Spleen (tissue), 11 donors: ENCODE data around the gene UGT3A2. TPM values are rescaled to one million over a fixed set of nuclear protein-coding genes. Genes with fewer than 3 reads are reported as not detected.

Experiments used
- DNase-seq: peaks from one replicate; pipeline ENCODE4 v3.0.0-alpha.2; 2020
- H3K27ac ChIP-seq, 8 donors: fragments of 200-600 bp; sonication (generic) in 7 of 8; 1 replicate in 4 of 8; 2 replicates in 4 of 8; pipeline versions ENCODE4 v1.5.0 to v1.8.0; 2016 to 2021; ENCODE audit warnings: inconsistent platforms in 4 of 8, mild to moderate bottlenecking in 4 of 8, moderate library complexity in 1 of 8
- H3K27me3 ChIP-seq, 7 donors: fragments of 200-600 bp; sonication (generic) in 6 of 7; replicated peaks in 1 of 7; 1 replicate in 4 of 7; 2 replicates in 3 of 7; pipeline versions ENCODE4 v1.5.0 to v1.8.0; 2016 to 2021; ENCODE audit warnings: inconsistent platforms in 3 of 7, mild to moderate bottlenecking in 1 of 7
- H3K36me3 ChIP-seq, 6 donors: fragments of 200-600 bp; sonication (generic) in 5 of 6; 1 replicate in 4 of 6; 2 replicates in 2 of 6; pipeline versions ENCODE4 v1.5.0 to v1.8.0; 2016 to 2021; ENCODE audit warnings: inconsistent platforms in 2 of 6
- H3K4me1 ChIP-seq, 6 donors: fragments of 200-600 bp; sonication (generic) in 5 of 6; 1 replicate in 3 of 6; 2 replicates in 3 of 6; pipeline versions ENCODE4 v1.5.0 to v1.8.0; 2016 to 2021; ENCODE audit warnings: inconsistent platforms in 3 of 6
- H3K4me3 ChIP-seq, 8 donors: fragments of 200-600 bp; sonication (generic) in 7 of 8; 1 replicate in 4 of 8; 2 replicates in 4 of 8; pipeline versions ENCODE4 v1.5.0 to v1.8.0; 2016 to 2021; ENCODE audit warnings: inconsistent platforms in 4 of 8, mild to moderate bottlenecking in 4 of 8, moderate library complexity in 2 of 8
- H3K9me3 ChIP-seq, 8 donors: fragments of 200-600 bp; sonication (generic) in 7 of 8; 1 replicate in 4 of 8; 2 replicates in 4 of 8; pipeline versions ENCODE4 v1.5.0 to v1.8.0; 2016 to 2021; ENCODE audit warnings: inconsistent platforms in 4 of 8
- CTCF ChIP-seq, 11 experiments: fragments of 200-600 bp in 7 of 11; fragments of 450-650 bp in 4 of 11; sonication (generic) in 4 of 11; IDR thresholded peaks in 8 of 11; conservative IDR thresholded peaks in 3 of 11; 1 replicate in 7 of 11; 2 replicates in 4 of 11; pipeline versions ENCODE4 v1.4.0 to v1.8.0; 2016 to 2021; ENCODE audit warnings: antibody characterized with exemption in 11 of 11, inconsistent platforms in 4 of 11, mild to moderate bottlenecking in 1 of 11
- POLR2A ChIP-seq, 3 donors: fragments of 450-650 bp; IDR thresholded peaks; one replicate each; pipeline ENCODE4 v1.5.1; 2017; ENCODE audit warnings: antibody characterized with exemption in 3 of 3, mild to moderate bottlenecking in 1 of 3
- POLR2AphosphoS5 ChIP-seq, 3 donors: sonication (generic); formaldehyde crosslinking; IDR thresholded peaks; one replicate each; pipeline ENCODE4 v1.5.1; 2017; ENCODE audit warnings: antibody characterized with exemption in 3 of 3
- WGBS, 5 donors: extraction: QIAGEN DNeasy Blood & Tissue Kit in 3 of 5; methylation state at CpG; one replicate each; pipeline versions ENCODE4 v1.1.5 to v1.1.7; 2013 to 2018; 5-methylcytosine and 5-hydroxymethylcytosine counted together
- intact Hi-C: fragments of 100-400 bp; cut with DNase I; formaldehyde crosslinking; loops from one replicate; pipeline ENCODE4 v1.15.0; 2023; ENCODE audit warnings: low total_unique reads
- polyA plus RNA-seq, 3 donors: library from polyadenylated mRNA; stranded (reverse); fragments of 200-250 nt; gene quantifications; one replicate each; pipeline ENCODE4 v1.2.1, GENCODE V29; 2013
- total RNA-seq, 7 donors: library from RNA; depleted of rRNA in 3 of 7; stranded (reverse); fragments of >200 nt in 3 of 7; fragmentation: NEBNext Ultra II Directional in 4 of 7; extraction: Animal tissue kit (Norgen Biotek cat#: 25700) in 4 of 7; gene quantifications; one replicate each; pipeline versions ENCODE4 v1.1.0 to v1.2.1, GENCODE V29; 2016 to 2021
- donor health status: healthy with polysubstance abuse.
- donor health status: DM: no; HTN: no; CAD: no; lungs with moderate emphysema.
- donor health status: DM: no; HTN: no; CAD: no.
- donor health status: Bipolar disorder and iron deficiency.
- donor health status: healthy.
- donor health status: DM: no; HTN: no; CAD: no.
- donor health status: DM: yes; HTN: yes; CAD: no.

The UGT3A2 gene
- total and polyA plus RNA-seq, 10 donors = 0.04 to 2.2 (median 1.0) TPM; not detected in 2

DNA sequence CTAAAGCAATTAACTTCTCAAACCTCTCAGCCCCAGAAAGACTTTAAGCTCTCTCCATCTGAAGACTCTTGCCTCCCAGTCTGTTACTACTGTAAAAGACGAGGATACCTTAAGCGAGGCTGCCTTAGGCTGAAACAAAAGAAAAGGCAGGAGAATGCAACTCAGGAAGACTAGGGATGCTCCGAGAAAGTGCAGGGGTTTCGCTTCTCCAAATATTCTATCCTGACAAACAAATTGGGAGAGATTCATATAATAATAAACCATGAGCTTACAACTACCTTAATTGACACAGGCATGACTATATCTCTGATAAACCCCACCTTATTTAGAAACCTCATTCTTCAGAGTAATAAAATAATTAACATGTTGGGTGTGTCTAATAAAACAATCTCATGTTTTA is 70.6 kb downstream of the UGT3A2 start:
- H3K36me3 ChIP-seq = no peaks in the 10 kb centered on the region
- H3K4me1 ChIP-seq = no peaks in the 10 kb centered on the region
- TF ChIP-seq POLR2AphosphoS5 (IDR thresholded peaks at IDR 0.05) = no peak
- TF ChIP-seq CTCF (IDR thresholded peaks at IDR 0.05 in 8 of 11, conservative IDR thresholded peaks at IDR 0.05 in 3 of 11) = no peak
- WGBS, 5 donors = 83 to 96% (median 86%) methylated on average over 4 of the region's 4 CpGs
- no peaks in the 10 kb centered on the region for H3K9me3 ChIP-seq
- no peak for DNase-seq
- H3K27ac ChIP-seq = no peak overlapping the region
- H3K27me3 ChIP-seq = peaks cover 0 to 6% (median 0%) of the 10 kb centered on the region in 7 donors
- H3K4me3 ChIP-seq = no peak overlapping the region
- intact Hi-C loops = no loop called here

- intact Hi-C loops = no loop called here
- Histone ChIP-seq H3K27me3 (peaks cover 0 to 19% (median 0%) of the 10 kb centered on the region in 7 donors), H3K36me3 (no peaks in the 10 kb centered on the region), H3K4me1 (no peaks in the 10 kb centered on the region), H3K27ac (no peak within 1 kb of the TSS), H3K4me3 (no peak within 1 kb of the TSS), H3K9me3 (no peaks in the 10 kb centered on the region)
- TF ChIP-seq POLR2A (IDR thresholded peaks at IDR 0.05) (no peak), CTCF (IDR thresholded peaks at IDR 0.05 in 8 of 11, conservative IDR thresholded peaks at IDR 0.05 in 3 of 11) (no peak), POLR2AphosphoS5 (IDR thresholded peaks at IDR 0.05) (no peak)
- no peak for DNase-seq
- 13 to 24% (median 17%) methylated on average over 19 to 25 of the region's 25 CpGs for WGBS, 5 donors
Observed at GRCh38 chr5:35990941-35991611, 75.6 kb downstream of the UGT3A2 start, which contains the start of gene UGT3A1. Gene UGT3A1, minus strand, starts transcription at chr5:35991390. Its CDS starts 150 bp downstream, at chr5:35991240.

DNA sequence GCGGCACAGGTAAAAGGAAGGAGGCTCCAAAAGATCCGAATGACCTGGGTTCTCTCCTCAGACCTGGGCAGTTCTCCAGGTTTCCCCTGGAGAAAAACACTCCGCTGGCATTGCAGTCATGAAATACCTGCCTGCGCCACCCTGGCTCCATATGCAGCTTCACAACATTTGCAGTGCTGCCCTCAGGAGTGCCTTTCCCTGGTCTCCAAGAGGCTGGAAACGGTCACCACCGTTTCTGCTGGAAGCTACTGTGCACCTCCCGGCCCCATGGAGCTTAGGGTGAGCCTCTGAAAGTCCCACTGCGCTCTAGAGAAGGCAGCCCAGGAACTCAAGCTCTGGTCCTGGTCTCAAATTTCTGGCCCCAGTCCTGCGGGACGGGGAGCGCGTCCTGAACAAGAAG is 76.2 kb downstream of the UGT3A2 start:
- TF ChIP-seq POLR2A (IDR thresholded peaks at IDR 0.05) = no peak
- no peak for TF ChIP-seq CTCF (IDR thresholded peaks at IDR 0.05 in 8 of 11, conservative IDR thresholded peaks at IDR 0.05 in 3 of 11)
- TF ChIP-seq POLR2AphosphoS5 (IDR thresholded peaks at IDR 0.05) = no peak
- H3K4me1 ChIP-seq = no peaks in the 10 kb centered on the region
- DNase-seq = no peak
- no peak overlapping the region for H3K4me3 ChIP-seq
- H3K27ac ChIP-seq = no peak overlapping the region
- H3K27me3 ChIP-seq = peaks cover 0 to 19% (median 0%) of the 10 kb centered on the region in 7 donors
- intact Hi-C loops = no loop called here
- no peaks in the 10 kb centered on the region for H3K9me3 ChIP-seq
- no peaks in the 10 kb centered on the region for H3K36me3 ChIP-seq
- 30 to 43% (median 42%) methylated on average over 9 to 12 of the region's 12 CpGs for WGBS, 5 donors

GRCh38 chr5:35988529-35988928 is 78.2 kb downstream of the UGT3A2 start:
- Histone ChIP-seq H3K4me3 (no peak overlapping the region), H3K4me1 (no peaks in the 10 kb centered on the region), H3K27me3 (peaks cover 0 to 19% (median 0%) of the 10 kb centered on the region in 7 donors), H3K27ac (no peak overlapping the region), H3K36me3 (no peaks in the 10 kb centered on the region), H3K9me3 (no peaks in the 10 kb centered on the region)
- 40 to 66% (median 60%) methylated on average over 4 of the region's 4 CpGs for WGBS, 5 donors
- no peak for DNase-seq
- intact Hi-C loops = no loop called here
- no peak for TF ChIP-seq POLR2AphosphoS5 (IDR thresholded peaks at IDR 0.05)
- no peak for TF ChIP-seq POLR2A (IDR thresholded peaks at IDR 0.05)
- TF ChIP-seq CTCF (IDR thresholded peaks at IDR 0.05 in 8 of 11, conservative IDR thresholded peaks at IDR 0.05 in 3 of 11) = no peak
